CD4-positive, alpha-beta T cell treated with Interleukin-6 at 100 ng/mL for 8 hours (primary cell): ENCODE data around the gene DNAH8.
"Not testable (repeated sequence)": the region's sequence is repeated elsewhere in the genome, so short reads cannot be mapped to it uniquely, and the experiment has no call there.

Experiments used
- DNase-seq: peaks from one replicate; pipeline ENCODE4 v3.0.0-alpha.2; 2020; ENCODE audit warnings: mixed read lengths, low spot score

The DNAH8 gene

GRCh38 chr6:38907264-38907663 lies 192.2 kb downstream of the DNAH8 start:
- DNase-seq, result no peak

- DNase-seq, result no peak
These were observed 194.1 kb downstream of the DNAH8 start for GRCh38 chr6:38909015-38909730.

- no peak for DNase-seq
These were observed 195.1 kb downstream of the DNAH8 start for GRCh38 chr6:38910207-38910606.

- no peak for DNase-seq
These were observed 197.3 kb downstream of the DNAH8 start for GRCh38 chr6:38912378-38912777.

GRCh38 chr6:38915205-38915925 lies 200.3 kb downstream of the DNAH8 start:
- DNase-seq, result no peak

GRCh38 chr6:38921540-38921939 lies 206.4 kb downstream of the DNAH8 start:
- not testable (repeated sequence) for DNase-seq

- DNase-seq, result no peak
These were observed 209.8 kb downstream of the DNAH8 start for GRCh38 chr6:38924791-38925509.

GRCh38 chr6:38929560-38929959 lies 214.4 kb downstream of the DNAH8 start:
- no peak for DNase-seq

- no peak for DNase-seq
These were observed 218.3 kb downstream of the DNAH8 start for GRCh38 chr6:38933426-38933825.

GRCh38 chr6:38935051-38935450 lies 219.9 kb downstream of the DNAH8 start:
- no peak for DNase-seq

- no peak for DNase-seq
These were observed 222.9 kb downstream of the DNAH8 start for GRCh38 chr6:38937839-38938613.

- DNase-seq, result no peak
These were observed 223.6 kb downstream of the DNAH8 start for GRCh38 chr6:38938741-38939140.

GRCh38 chr6:38942442-38942841 lies 227.3 kb downstream of the DNAH8 start:
- no peak for DNase-seq

GRCh38 chr6:38942965-38943364 lies 227.9 kb downstream of the DNAH8 start:
- DNase-seq, result no peak

GRCh38 chr6:38943964-38944363 lies 228.9 kb downstream of the DNAH8 start:
- DNase-seq, result no peak

- no peak for DNase-seq
These were observed 229.7 kb downstream of the DNAH8 start for GRCh38 chr6:38944655-38945279.

GRCh38 chr6:38955861-38956260 lies 240.8 kb downstream of the DNAH8 start:
- DNase-seq, result no peak

GRCh38 chr6:38957426-38957825 lies 242.3 kb downstream of the DNAH8 start:
- no peak for DNase-seq

- no peak for DNase-seq
These were observed 244.0 kb downstream of the DNAH8 start for GRCh38 chr6:38959138-38959537.

GRCh38 chr6:38968702-38969149 lies 253.6 kb downstream of the DNAH8 start:
- DNase-seq, result no peak

GRCh38 chr6:38973178-38974057 lies 258.3 kb downstream of the DNAH8 start:
- peak; percentile 11 for DNase-seq
